ENCODE measurements around the gene ENDOV.

DNA sequence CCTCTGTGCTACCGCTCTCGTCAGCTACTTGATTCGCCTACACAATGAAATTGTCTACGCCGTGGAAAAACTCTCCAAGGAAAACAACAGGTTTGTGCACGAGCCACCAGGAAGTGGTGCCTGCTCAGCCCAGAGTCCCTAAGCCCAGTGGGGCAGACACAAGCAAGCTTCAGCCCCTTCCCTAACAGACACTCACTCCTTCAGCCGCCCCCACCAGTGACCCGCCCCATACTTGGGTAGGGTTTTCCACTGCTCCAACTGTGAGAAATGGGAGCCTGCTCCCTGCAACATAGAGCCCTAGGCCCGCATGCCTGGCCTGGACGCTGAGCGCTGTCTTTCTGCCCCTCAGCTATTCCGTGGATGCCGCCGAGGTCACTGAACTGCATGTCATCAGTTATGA lies 28.6 kb upstream of the ENDOV start:
- TF ChIP-seq TAF1 (IDR thresholded peaks at IDR 0.05; ENCODE audit: low read depth, low read length) (no peak), POLR2A (IDR thresholded peaks at IDR 0.05; ENCODE audit: low read depth, low read length) (no peak), POLR2AphosphoS5 (IDR thresholded peaks at IDR 0.05; ENCODE audit: low read depth, low read length) (no peak), SPI1 (IDR thresholded peaks at IDR 0.05; ENCODE audit: low read depth, low read length) (no peak), PAX5 (IDR thresholded peaks at IDR 0.05; ENCODE audit: insufficient read depth, low read length, severe bottlenecking) (no peak), POU2F2 (IDR thresholded peaks at IDR 0.05; ENCODE audit: low read depth, low read length) (no peak)

Measured in GM12891 (cell line).